Measurements from ENCODE around the gene CNTNAP4.

The CNTNAP4 gene

DNA sequence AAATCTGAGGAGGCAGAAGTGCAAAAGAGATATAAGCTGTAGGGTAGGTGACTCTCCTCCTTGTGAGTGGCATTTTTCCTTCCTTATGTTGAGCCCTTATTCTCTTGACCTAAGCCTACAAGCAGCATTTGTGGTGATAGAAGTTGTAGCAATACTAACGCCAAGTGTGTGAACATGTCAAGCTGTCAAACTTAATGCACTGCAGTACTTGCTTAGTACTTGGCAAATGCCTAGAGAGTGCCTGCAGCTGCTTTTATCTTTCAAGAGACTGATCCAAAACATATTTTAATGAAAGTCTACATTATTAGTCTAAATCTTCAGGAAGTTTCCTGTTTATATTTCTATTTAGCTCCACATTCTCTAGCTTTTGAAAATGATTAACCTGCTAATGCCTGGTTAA is 83.2 kb downstream of the CNTNAP4 start:
- TF ChIP-seq, protein P1, sequence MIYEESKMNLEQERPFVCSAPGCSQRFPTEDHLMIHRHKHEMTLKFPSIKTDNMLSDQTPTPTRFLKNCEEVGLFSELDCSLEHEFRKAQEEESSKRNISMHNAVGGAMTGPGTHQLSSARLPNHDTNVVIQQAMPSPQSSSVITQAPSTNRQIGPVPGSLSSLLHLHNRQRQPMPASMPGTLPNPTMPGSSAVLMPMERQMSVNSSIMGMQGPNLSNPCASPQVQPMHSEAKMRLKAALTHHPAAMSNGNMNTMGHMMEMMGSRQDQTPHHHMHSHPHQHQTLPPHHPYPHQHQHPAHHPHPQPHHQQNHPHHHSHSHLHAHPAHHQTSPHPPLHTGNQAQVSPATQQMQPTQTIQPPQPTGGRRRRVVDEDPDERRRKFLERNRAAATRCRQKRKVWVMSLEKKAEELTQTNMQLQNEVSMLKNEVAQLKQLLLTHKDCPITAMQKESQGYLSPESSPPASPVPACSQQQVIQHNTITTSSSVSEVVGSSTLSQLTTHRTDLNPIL (CRISPR knock-in tag; IDR thresholded peaks at IDR 0.05; ENCODE audit: low read depth) = no peak
- TF ChIP-seq RARB (CRISPR knock-in tag; IDR thresholded peaks at IDR 0.05) (no peak), CSDC2 (CRISPR knock-in tag; IDR thresholded peaks at IDR 0.05) (no peak), ZNF565 (CRISPR knock-in tag; conservative IDR thresholded peaks at IDR 0.05; ENCODE audit: low read depth) (no peak), OSR1 (CRISPR knock-in tag; IDR thresholded peaks at IDR 0.05) (no peak), GLIS3 (CRISPR knock-in tag; IDR thresholded peaks at IDR 0.05) (no peak), BACH2 (CRISPR knock-in tag; IDR thresholded peaks at IDR 0.05; ENCODE audit: borderline replicate concordance) (no peak), TOX (CRISPR knock-in tag; IDR thresholded peaks at IDR 0.05; ENCODE audit: borderline replicate concordance) (no peak)
- no peak for ATAC-seq

DNA sequence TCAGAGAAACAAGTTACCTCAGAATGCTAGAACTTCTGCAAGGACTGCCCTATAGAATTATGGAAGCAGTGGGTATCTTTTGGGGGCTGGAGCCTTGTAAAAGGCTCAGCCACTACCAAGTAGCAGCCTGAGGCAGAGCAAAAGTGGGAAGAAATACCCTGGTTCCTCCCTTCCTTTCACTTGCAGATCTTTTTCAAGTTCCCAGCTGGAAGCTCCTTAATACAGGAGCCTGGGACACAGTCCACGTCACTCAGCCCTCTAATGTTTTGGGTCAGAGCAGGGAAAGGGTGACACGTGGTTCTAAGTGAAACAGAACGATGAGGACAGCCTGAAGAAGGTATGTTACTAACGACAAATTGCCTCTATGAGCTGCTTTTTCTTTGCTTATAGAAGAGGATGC is 93.1 kb downstream of the CNTNAP4 start:
- TF ChIP-seq PPARA (CRISPR knock-in tag; IDR thresholded peaks at IDR 0.05; ENCODE audit: borderline replicate concordance) (no peak), BACH2 (CRISPR knock-in tag; IDR thresholded peaks at IDR 0.05; ENCODE audit: borderline replicate concordance) (no peak), ZNF70 (CRISPR knock-in tag; IDR thresholded peaks at IDR 0.05) (no peak), CSDC2 (CRISPR knock-in tag; IDR thresholded peaks at IDR 0.05) (no peak), RARB (CRISPR knock-in tag; IDR thresholded peaks at IDR 0.05) (no peak), ZNF8 (CRISPR knock-in tag; IDR thresholded peaks at IDR 0.05) (no peak), ZNF565 (CRISPR knock-in tag; conservative IDR thresholded peaks at IDR 0.05; ENCODE audit: low read depth) (no peak), TCF4 (CRISPR knock-in tag; IDR thresholded peaks at IDR 0.05; ENCODE audit: borderline replicate concordance) (no peak)
- TF ChIP-seq, protein P1 (CRISPR knock-in tag; IDR thresholded peaks at IDR 0.05; ENCODE audit: low read depth) = no peak
- ATAC-seq = no peak

DNA sequence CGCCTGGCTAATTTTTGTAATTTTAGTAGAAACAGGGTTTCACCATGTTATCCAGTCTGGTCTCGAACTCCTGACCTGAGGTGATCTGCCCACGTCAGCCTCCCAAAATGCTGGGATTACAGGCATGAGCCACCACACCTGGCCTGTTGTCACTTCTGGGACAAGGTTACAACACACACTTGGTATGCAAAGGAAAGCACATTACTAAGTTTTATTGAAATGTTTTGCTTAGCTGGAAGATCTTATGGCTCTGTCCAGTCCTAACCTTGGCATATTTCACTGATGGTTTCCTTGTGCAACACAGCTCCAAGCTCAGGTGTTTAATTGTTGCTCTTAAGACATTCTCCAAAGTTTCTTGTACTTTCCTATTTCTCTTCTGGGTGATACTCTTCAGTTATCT is 94.2 kb downstream of the CNTNAP4 start:
- ATAC-seq = no peak
- TF ChIP-seq CSDC2 (CRISPR knock-in tag; IDR thresholded peaks at IDR 0.05) = no peak
- TF ChIP-seq, protein P2, sequence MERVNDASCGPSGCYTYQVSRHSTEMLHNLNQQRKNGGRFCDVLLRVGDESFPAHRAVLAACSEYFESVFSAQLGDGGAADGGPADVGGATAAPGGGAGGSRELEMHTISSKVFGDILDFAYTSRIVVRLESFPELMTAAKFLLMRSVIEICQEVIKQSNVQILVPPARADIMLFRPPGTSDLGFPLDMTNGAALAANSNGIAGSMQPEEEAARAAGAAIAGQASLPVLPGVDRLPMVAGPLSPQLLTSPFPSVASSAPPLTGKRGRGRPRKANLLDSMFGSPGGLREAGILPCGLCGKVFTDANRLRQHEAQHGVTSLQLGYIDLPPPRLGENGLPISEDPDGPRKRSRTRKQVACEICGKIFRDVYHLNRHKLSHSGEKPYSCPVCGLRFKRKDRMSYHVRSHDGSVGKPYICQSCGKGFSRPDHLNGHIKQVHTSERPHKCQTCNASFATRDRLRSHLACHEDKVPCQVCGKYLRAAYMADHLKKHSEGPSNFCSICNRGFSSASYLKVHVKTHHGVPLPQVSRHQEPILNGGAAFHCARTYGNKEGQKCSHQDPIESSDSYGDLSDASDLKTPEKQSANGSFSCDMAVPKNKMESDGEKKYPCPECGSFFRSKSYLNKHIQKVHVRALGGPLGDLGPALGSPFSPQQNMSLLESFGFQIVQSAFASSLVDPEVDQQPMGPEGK (CRISPR knock-in tag; IDR thresholded peaks at IDR 0.05; ENCODE audit: borderline replicate concordance) = no peak
- no peak for TF ChIP-seq ESRRG (CRISPR knock-in tag; IDR thresholded peaks at IDR 0.05)
- TF ChIP-seq GLIS3 (CRISPR knock-in tag; IDR thresholded peaks at IDR 0.05) = no peak
- no peak for TF ChIP-seq OSR1 (CRISPR knock-in tag; IDR thresholded peaks at IDR 0.05)
- TF ChIP-seq ZNF70 (CRISPR knock-in tag; IDR thresholded peaks at IDR 0.05) = no peak
- no peak for TF ChIP-seq PPARA (CRISPR knock-in tag; IDR thresholded peaks at IDR 0.05; ENCODE audit: borderline replicate concordance)
- TF ChIP-seq, protein P3, sequence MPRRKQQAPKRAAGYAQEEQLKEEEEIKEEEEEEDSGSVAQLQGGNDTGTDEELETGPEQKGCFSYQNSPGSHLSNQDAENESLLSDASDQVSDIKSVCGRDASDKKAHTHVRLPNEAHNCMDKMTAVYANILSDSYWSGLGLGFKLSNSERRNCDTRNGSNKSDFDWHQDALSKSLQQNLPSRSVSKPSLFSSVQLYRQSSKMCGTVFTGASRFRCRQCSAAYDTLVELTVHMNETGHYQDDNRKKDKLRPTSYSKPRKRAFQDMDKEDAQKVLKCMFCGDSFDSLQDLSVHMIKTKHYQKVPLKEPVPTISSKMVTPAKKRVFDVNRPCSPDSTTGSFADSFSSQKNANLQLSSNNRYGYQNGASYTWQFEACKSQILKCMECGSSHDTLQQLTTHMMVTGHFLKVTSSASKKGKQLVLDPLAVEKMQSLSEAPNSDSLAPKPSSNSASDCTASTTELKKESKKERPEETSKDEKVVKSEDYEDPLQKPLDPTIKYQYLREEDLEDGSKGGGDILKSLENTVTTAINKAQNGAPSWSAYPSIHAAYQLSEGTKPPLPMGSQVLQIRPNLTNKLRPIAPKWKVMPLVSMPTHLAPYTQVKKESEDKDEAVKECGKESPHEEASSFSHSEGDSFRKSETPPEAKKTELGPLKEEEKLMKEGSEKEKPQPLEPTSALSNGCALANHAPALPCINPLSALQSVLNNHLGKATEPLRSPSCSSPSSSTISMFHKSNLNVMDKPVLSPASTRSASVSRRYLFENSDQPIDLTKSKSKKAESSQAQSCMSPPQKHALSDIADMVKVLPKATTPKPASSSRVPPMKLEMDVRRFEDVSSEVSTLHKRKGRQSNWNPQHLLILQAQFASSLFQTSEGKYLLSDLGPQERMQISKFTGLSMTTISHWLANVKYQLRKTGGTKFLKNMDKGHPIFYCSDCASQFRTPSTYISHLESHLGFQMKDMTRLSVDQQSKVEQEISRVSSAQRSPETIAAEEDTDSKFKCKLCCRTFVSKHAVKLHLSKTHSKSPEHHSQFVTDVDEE (CRISPR knock-in tag; IDR thresholded peaks at IDR 0.05) = no peak

DNA sequence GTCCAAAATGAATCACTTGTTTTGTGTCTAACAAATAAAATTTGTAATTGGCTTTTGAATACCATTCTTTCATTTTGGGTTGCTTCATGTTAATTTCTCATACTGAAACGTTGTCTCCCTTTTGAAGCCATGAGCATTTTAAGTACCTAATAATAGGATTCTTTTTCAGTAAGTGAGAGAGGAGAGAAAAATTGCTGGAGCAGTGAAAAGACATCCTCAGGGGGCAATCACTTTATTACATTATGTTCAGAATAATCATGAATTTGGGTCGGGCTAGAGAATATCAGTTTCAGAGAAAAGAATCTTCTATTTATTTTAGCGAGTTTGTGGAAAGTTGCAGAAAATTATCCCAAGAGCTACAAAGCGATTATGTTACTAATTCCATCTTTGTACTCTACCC is 96.8 kb downstream of the CNTNAP4 start:
- TF ChIP-seq, protein P4, sequence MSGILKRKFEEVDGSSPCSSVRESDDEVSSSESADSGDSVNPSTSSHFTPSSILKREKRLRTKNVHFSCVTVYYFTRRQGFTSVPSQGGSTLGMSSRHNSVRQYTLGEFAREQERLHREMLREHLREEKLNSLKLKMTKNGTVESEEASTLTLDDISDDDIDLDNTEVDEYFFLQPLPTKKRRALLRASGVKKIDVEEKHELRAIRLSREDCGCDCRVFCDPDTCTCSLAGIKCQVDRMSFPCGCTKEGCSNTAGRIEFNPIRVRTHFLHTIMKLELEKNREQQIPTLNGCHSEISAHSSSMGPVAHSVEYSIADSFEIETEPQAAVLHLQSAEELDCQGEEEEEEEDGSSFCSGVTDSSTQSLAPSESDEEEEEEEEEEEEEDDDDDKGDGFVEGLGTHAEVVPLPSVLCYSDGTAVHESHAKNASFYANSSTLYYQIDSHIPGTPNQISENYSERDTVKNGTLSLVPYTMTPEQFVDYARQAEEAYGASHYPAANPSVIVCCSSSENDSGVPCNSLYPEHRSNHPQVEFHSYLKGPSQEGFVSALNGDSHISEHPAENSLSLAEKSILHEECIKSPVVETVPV (CRISPR knock-in tag; IDR thresholded peaks at IDR 0.05) = no peak
- no peak for ATAC-seq

DNA sequence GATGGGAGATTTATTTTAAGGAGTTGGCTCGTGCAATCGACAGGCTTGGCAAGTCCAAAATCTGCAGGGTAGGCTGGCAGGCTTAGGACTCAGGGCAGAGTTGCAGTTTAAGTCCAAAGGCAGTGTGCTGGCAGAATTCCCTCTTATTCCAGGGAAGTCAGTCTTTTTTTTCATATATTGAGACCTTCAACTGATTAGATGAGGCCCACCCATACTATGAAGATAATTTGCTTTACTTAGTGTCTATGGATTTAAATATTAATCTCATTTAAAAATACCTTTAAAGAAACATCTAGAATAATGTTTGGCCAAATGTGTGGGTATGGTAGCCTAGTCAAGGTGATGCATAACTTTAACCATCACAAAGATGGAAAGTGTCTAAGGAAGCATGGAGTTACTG is 99.8 kb downstream of the CNTNAP4 start:
- TF ChIP-seq ZNF8 (CRISPR knock-in tag; IDR thresholded peaks at IDR 0.05) (no peak), OSR1 (CRISPR knock-in tag; IDR thresholded peaks at IDR 0.05) (no peak)
- ATAC-seq = no peak

Data from SK-N-SH treated with all-trans-retinoic acid at 6 μM for 48 hours (cell line).